RPMI7951 (cell line): Measurements from ENCODE around the gene TTC8. TPM values are rescaled to one million over a fixed set of nuclear protein-coding genes. Genes with fewer than 3 reads are reported as not detected.
A peak's percentile ranks its signal among the peaks of the same experiment; 100 is the strongest.
"Not testable (repeated sequence)": the region's sequence is repeated elsewhere in the genome, so short reads cannot be mapped to it uniquely, and the experiment has no call there.

Experiments used
- DNase-seq: peaks from one replicate; pipeline ENCODE4 v3.0.0-alpha.2; 2012; ENCODE audit warnings: low read depth
- total RNA-seq: library from RNA; depleted of rRNA; stranded (reverse); fragments of >200 nt; shearing (Covaris generic); gene quantifications from 2 replicates; pipeline ENCODE4 v1.2.3, GENCODE V29; 2014; rRNA removed

TTC8 gene
- total RNA-seq: 33.0 and 41.7 TPM in 2 replicates

DNA sequence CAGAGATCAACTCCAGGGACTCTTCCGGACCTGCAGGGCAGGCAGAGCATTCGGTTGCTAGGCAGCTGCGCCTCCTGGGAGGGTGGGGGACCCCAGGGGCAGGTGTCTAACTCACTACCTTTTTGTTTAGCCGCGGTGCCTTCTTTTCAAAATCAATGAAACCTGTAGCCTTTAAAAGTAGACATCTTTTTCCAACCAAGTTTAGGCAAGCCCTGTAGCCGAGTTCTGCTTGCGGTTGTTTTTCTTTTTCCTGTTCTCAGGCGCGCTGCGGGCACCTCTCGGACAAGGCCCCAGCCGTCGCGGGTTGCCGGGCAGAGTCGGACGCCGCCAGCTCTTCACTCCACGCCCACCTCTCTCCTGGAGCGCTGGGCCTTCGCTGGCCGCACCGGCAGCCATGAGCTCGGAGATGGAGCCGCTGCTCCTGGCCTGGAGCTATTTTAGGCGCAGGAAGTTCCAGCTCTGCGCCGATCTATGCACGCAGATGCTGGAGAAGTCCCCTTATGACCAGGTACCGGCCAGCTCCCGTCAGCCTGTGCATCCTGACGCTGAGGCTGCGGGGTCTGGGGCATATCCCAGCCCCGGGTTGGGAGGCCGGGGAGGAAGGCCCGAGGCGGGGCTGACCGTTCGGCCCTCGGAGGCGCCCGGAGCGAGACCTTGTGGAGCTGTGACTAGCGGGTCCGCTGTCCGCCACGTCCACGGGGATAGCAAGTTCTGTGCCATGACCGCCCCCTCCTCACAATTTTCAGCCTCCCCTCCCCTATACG lies at the start of gene TTC8:
Gene TTC8, plus strand, starts transcription at position 338 of the 764 bp plus-strand sequence. Its CDS starts 57 bp downstream, at position 395.
- DNase-seq: peak; percentile 88

DNA sequence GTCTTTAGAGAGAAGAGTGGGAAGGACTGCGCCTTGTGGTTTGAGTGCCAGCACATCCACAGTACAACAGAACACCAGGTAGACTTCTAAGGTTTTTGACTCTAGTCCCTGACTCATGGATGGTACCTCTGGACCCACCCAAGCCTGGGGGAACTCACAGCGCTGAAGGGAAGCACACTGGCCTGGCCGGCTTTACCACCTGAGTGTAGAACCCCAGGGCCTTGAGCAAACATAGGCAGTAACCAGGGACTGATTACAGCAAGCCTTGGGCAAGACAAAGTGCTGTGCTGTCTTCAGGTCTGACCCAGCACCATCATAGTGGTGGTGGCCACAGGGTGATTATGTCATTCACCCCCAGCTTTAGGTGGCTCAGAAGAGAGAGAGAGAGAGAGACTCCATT lies 48.9 kb upstream of the TTC8 start:
- no peak for DNase-seq

DNA sequence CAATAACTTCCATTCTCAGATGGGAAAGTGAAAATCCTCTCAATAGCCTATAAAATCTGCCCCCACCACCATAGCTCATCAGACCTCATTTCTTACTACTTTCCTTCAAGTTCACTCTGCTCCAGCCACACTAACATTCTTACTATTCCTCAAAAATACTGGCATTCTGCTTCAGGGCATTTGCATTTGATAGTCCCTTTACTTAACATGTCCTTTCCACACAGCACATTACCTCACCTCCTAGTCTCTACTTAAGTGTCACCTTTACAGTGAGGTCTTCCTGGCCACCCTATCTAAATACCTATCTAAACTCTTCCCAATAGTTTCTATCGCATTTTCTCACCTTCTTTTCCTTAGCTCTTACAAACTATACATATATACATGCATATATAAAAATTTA lies 38.5 kb upstream of the TTC8 start:
- DNase-seq: no peak

DNA sequence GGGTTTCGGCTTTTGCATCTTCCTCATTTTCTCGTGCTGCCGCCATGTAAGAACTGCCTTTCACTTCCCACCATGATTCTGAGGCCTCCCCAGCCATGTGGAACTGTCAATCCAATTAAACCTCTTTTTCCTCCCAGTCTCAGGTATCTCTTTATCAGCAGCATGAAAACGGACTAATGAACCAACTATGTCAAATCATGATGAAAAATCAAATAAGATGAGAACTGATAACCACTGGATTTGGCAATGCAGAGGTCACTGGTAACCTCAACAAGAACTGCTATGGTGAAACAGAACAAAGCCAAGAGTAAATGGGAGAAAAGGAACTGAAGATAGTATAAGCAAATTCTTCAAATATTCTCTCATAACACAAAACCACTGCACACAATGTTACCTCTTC lies 37.7 kb upstream of the TTC8 start:
- no peak for DNase-seq

DNA sequence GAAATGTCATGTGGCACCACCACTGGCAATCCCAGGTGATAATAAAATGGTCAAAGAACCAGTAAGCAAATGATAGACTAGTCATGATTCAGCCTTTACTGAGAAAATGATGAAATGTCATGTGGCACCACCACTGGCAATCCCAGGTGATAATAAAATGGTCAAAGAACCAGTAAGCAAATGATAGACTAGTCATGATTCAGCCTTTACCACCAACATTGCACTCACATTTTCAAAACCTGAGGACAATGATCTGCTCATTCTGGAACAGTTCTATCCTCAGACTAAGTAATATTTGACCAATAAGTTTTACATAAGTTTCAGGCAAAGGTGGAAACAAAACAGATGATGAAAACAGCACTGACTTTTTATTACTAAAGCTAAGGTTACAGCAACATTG lies 34.9 kb upstream of the TTC8 start:
- DNase-seq: not testable (repeated sequence)

DNA sequence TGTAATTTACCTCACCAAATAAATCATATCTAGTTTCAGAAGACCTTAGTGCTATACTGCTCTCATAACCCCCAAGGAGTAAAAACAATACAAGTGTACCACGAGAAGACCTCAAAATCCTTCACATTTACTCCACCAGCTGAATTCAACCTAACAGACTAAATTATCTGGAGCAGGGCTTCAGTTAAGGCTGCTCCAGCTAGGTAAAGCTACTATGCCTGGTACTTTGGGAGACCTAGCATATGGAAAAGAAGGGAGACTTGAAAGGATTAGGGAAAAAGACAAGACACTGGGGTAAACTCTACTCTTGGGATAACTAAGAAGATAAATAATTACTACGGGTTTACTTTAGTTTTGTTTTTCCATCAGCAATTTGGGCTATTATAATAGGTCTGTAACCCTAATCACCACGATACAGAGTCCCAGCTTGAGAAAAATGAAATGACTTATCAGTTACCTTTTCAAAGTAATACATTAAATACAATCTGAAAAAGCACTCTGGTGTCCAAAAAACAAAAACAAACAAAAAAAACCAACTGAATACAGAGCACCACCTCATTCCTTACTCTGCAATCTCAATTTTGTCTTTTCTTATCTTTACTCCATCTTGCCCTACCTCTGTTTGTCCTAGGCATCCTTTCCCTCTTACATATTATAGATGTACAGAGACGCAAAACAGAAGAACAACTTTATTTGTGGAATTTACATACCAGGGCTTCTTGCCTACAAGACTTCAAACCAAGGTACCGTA lies 33.8 kb upstream of the TTC8 start:
- no peak for DNase-seq

DNA sequence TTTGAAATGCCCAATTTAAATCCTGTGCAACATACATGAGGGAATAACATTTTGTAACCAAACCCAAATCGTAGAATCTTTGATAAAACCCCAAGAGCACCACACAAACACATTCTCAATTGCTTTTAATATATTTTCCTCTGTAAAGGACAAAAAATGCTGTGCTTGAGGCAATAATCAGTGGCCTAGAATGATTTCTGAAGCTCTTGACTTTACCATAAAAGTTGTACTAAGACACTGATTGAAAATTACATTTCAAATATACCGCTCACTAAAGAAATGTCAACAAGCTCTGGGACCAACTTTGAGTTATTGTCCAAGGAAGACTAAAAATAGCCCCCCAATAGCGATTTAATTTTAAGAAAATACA lies 33.2 kb upstream of the TTC8 start:
- no peak for DNase-seq

DNA sequence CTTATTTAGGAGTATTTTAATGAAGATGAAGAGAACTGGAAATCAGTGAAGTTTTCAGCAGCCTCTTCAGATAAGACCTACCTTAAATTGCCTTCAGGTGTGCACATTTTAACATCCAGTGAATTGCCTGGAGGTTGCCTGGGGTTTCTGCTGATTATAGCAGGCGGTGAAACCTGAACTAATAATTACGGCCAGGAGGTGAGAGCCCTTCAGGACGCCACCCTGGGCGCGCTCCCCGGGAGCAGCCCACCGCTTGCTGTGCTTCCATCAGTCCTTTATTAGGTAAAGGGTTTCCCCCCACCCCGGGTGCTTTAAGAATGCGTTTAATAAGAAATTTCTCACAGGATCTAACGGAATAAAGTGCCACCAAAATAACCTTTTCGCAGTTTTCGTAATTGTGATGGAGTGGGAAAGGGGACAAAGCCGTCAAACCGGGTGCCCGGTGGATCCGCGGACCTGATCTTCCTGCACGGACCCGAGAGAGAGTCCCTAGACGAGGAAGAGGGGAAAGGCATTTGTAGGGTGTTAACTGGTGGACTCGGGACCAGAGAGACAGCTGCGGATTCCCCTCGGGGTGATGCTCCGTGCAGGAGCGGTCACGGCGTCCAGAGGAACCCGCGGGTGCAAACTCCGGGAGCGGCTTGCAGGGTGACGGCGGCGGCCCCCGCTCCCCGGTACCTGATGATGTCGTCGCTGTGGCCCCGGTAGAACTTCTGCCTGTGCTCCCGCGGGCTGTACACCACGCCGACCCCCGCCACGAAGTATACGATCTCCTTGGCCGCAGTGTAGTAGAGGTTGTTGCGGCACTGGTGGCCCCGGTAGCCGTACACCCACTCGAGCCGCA lies 32.6 kb upstream of the TTC8 start:
- peak; percentile 14 for DNase-seq

DNA sequence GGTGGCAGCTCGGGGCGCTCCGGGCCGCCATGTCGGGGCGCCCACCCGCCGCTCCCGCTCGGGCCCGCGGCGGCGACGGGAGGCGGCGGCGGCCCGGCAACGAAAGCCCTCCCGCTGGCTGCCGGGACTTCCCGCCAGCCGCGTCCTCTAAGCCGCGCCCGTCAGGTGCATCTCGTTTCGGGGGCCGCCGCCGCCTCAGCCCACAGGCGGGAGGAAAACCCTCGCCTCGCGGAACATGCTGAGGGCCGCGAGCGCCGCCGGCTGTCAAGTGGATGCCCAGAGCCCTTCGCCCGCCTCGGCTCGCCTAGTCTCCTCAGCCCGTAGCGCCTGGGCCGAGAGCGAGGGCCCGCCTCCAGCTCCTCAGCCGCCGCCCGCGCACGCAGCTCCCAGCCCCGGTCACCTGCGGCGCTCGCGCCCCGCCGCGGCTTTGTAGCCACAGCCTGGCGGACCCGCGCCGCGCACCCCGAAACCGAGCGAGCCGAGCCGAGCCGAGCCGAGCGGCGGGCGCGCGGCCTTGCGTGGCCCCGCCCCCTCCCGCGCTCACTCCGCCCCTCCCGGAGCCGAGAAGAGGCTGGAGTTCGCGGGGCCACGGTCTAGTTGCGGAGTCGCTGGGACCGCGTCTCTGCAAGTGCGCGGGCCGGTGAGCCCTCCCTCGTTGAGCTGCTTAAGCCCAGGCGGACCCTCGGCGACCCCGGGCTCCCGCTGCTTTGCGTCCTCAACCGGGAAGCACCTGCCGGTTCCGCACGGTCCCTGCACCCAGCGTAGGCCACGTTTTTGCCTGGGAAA lies 31.8 kb upstream of the TTC8 start, which contains the start of gene EML5:
Gene EML5, minus strand, starts transcription at position 481 of the 786 bp plus-strand sequence. Its CDS starts 450 bp downstream, at position 31.
- DNase-seq: peak; percentile 71

DNA sequence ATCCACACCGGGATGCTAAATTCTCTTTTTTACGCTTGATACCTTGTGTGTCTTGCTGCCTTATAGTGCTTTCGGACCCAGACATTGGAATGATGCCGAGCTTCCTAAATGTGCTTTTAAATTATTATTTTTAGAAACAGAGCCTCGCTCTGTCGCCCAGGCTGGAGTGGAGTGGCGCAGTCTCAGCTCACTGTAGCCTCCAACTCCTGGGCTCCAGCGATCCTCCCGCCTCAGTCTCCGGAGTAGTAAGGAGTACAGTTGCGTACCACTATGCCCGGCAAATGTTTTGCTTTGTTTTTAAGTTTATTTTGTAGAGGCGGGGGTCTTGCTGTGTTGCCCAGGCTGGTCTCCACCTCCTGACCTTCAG lies 31.2 kb upstream of the TTC8 start:
- DNase-seq: no peak

DNA sequence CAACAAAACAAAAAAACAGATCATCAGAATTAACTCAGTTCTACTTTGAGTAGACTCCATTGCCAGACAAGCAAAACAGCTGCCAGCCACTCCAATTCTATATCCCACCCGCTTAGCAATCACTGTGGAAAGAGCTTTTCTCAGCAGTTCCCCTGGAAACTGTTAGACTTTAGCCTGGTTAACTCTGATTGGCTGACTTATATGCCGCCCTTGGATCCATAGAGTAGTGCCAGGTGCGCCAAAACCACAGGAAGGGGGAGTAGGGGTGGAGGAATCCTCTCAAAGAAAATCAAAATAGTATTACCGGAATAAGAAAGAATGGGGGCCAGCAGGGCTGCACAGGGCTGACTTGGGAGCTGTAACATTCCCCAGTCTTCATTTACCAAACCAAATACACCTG lies 26.3 kb upstream of the TTC8 start:
- DNase-seq: no peak

DNA sequence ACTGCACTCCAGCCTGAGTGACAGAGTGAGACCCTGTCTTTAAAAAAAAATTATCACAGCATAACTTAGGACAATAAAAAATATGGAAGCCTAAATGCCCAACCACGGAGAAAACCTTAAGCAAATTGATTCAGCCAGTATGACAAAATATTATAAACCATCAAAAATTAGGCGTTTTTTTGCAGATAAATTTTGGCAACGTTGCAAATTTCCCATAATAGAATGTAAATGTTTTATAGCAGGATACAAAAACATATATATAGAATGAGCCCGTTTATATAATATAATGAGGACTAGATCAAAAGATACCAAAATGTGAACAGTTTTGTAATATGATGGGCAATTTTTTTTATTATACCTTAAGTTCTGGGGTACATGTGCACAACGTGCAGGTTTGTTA lies 24.9 kb upstream of the TTC8 start:
- no peak for DNase-seq

DNA sequence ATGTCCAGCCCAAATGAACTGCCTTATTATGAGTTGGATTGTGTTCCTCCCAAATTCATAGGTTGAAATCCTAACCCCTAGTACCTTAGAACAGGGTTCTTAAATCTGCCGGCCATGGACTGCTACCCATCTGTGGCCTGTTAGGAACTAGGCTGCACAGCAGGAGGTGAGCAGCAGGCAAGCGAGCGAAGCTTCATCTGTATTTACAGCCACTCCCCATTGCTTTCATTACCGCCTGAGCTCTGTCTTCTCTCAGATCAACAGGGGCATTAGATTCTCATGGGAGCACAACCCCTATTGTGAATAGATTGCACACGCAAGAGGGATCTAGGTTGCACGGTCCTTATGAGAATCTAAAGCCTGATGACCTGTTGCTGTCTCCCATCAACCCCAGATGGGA lies 21.9 kb upstream of the TTC8 start:
- no peak for DNase-seq

DNA sequence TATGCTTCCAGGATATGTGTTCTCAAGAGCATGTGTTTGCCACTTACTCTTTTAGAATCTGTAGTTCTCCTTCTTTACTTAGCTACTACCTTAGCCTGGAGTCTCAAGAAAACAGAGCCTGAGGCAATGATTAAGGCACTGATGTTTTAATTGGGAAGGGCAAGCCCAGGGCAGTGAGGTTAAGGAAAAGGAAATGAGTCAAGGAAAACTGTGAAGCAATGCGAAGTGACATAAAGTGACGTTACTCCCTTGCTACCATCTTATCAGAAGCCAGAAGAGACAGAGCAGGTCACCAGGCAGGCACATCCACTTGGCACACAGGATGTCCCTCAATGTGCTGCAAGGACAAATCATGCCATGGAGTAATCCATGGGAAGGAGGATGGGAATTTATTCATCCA lies 20.4 kb upstream of the TTC8 start:
- peak; percentile 54 for DNase-seq

DNA sequence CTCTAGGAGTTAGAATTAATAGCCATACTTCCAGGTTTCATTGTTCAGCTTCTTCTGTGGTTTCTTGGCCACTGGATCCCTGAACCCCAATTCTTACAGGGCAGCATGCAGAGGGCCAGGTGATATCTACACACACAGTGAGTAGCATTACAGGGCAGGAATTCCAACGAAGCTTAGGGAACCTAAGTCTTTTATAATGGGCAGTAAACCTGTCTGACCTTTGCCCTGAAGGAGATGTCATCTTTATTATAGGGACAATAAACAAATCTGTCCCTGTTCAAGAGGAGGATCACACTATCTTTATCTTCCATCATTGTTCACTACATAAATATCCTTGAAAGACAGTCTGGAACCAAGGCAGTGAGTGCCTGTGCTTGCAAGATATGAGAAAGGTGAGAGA lies 20.0 kb upstream of the TTC8 start:
- DNase-seq: no peak

DNA sequence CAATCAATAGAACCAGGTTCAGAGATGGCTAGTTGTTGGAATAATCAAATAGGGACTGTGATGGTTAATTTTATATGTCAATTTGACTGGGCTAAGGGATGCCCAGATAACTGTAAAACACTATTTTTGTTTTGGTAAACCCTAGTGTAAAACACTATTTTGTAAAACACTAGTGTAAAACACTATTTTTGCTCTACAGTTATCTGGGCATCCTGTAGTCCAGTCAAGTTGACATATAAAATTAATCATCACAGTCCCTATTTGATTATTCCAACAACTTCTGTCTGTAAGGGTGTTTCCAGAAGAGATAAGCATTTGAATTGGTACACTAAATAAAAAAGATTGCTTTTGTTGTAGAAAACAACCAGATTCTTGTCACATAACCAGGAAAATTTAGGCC lies 16.1 kb upstream of the TTC8 start:
- no peak for DNase-seq

DNA sequence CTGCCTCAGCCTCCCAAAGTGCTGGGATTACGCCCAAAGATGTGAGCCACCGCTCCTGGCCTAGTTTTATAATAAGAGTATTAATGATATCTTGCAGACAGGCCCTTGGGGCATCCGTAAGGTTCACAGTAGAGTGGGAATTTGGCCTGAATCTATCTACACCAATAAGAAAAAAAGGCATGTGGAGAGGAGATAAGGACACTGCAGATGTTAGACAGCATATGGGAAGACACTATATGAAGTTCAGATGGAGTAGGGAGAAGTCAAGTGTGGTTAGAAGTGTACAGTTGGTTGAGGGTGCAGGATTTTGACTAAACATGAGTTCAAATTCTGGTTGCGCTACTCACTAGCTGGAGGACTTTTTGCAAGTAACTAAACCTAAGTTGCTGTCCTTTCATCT lies 8.5 kb upstream of the TTC8 start:
- no peak for DNase-seq

DNA sequence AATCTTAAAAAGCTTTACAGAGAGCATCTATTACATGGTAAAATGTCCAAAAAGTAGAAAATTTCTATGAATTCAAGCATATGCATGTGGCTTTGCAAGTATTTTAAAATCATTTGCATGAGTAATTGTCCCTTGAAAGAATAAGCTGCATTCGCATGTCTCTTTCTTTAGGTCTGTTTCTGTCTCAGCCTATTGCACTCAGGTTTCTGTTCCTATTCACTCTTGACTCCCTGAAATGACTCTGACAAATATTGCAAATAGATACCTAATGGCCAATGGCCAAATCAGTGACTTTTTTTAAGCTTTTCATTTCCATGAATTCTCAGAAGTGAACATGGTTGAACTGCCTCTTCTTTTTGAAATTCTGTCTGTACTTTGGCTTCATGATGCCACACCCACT lies 6.4 kb upstream of the TTC8 start:
- no peak for DNase-seq

DNA sequence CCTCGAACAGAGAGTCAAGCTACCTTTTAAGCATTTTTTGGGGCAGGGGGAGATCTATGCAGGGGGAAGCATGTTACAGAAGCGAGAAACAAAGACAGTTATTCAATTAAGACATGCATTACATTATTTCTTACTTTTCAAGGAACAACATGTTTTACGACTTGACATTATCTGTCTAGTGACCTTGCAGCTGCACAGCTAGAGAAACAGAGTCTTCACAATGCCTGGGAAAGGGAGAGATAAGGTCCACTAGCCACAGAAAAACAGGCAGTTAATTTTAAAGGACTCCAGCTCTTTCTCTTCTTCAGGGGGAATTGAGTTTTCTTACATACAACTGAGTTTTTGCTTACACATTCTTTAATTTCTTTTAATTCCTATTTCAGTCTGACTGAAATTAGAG lies 4.8 kb upstream of the TTC8 start:
- DNase-seq: not testable (repeated sequence)

DNA sequence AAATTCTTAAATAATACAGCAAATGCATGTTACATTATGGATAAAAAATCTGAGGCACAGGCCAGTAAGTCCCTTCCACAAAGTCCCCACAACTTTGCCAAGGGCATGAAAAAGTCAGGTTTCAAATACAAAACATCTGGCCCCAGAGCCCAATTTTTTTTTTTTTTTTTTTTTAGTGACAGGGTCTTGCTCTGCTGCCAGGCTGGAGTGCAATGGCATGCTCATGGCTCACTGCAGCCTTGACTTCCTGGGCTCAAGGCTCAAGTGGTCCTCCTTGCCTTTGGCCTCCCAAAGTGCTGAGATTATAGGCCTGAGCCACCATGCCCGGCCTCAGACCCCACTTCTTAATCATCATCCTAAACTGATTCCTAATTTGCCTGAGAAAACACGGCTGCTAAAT lies 3.1 kb upstream of the TTC8 start:
- peak; percentile 16 for DNase-seq

DNA sequence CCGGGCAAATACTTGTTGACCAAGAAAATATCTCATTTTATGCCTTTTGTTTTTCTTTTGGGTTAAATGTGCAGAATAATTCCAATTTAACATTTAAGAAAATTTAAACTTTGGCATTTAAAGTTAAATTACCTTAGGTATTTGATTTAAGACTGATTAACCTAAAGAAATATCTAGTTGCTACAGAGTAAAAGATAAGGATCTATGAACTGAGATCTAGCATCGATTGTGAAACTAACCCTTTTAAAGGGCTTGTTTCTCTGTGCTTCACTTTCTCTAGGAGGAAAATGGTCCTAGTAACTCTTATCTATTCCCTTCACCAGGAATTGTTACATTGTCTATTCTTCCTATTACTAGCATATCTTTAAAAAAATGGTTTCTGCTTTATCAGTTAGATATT lies 2.6 kb upstream of the TTC8 start:
- peak; percentile 18 for DNase-seq

DNA sequence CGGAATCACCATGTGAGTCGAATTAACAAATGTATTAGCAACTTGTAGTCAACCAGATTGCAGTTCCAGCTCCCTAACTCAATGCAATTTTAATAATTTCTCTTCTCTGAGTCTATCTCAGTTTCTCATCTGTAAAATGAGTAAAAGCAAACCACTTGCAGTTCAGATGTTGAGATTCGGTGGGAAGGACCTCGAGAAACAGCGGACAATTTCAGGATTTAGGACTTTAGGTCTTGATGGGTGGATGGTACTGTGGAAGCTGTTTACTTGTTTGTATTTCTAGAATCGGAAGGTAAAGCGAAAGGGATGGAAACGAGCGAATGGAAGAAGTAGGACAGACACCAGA lies 510 bp upstream of the TTC8 start:
- no peak for DNase-seq
